ENCODE measurements around the gene SMIM20. TPM values are rescaled to one million over a fixed set of nuclear protein-coding genes. Genes with fewer than 3 reads are reported as not detected.
"Not testable (repeated sequence)": the region's sequence is repeated elsewhere in the genome, so short reads cannot be mapped to it uniquely, and the experiment has no call there.

SMIM20 gene
- total RNA-seq (10 to 100 TPM in 4 of 5 donors, not detected in 1; 19.4 to 85.3 (median 36.8) TPM), polyA plus RNA-seq (10 to 100 TPM; 43.8 to 85.1 (median 60.3) TPM)
- long read RNA-seq, donor 1, transcript SMIM20-201 (3 exons, 935 nt), result major isoform, 14 of 15 reads
- long read RNA-seq, donor 1, partial matches to known transcripts, result 0 of 15 reads
- long read RNA-seq, donor 1, other reads (novel, unspliced or antisense), result 0 of 15 reads
- long read RNA-seq, donor 2, transcript SMIM20-201 (3 exons, 935 nt), result major isoform, 22 of 22 reads
- long read RNA-seq, donor 2, partial matches to known transcripts, result 0 of 22 reads
- long read RNA-seq, donor 2, other reads (novel, unspliced or antisense), result 0 of 22 reads
- long read RNA-seq, donor 3, transcript SMIM20-201 (3 exons, 935 nt), result major isoform, 16 of 17 reads
- long read RNA-seq, donor 3, partial matches to known transcripts, result 0 of 17 reads
- long read RNA-seq, donor 3, other reads (novel, unspliced or antisense), result 0 of 17 reads
- long read RNA-seq, donor 4, result 0 reads
- long read RNA-seq, donor 5, transcript SMIM20-201 (3 exons, 935 nt), result major isoform, 24 of 24 reads
- long read RNA-seq, donor 5, partial matches to known transcripts, result 0 of 24 reads
- long read RNA-seq, donor 5, other reads (novel, unspliced or antisense), result 0 of 24 reads
- long read RNA-seq, donor 6, result 0 reads
- long read RNA-seq, donor 7, transcript SMIM20-201 (3 exons, 935 nt), result major isoform, 22 of 22 reads
- long read RNA-seq, donor 7, partial matches to known transcripts, result 0 of 22 reads
- long read RNA-seq, donor 7, other reads (novel, unspliced or antisense), result 0 of 22 reads
- long read RNA-seq, donor 8, transcript SMIM20-201 (3 exons, 935 nt), result major isoform, 32 of 38 reads
- long read RNA-seq, donor 8, partial matches to known transcripts, result 6 of 38 reads
- long read RNA-seq, donor 8, other reads (novel, unspliced or antisense), result 0 of 38 reads
- long read RNA-seq, donor 9, transcript SMIM20-201 (3 exons, 935 nt), result major isoform, 16 of 34 reads
- long read RNA-seq, donor 9, partial matches to known transcripts, result 15 of 34 reads
- long read RNA-seq, donor 9, other reads (novel, unspliced or antisense), result 0 of 34 reads
- long read RNA-seq, donor 10, transcript SMIM20-201 (3 exons, 935 nt), result major isoform, 13 of 13 reads
- long read RNA-seq, donor 10, partial matches to known transcripts, result 0 of 13 reads
- long read RNA-seq, donor 10, other reads (novel, unspliced or antisense), result 0 of 13 reads

DNA sequence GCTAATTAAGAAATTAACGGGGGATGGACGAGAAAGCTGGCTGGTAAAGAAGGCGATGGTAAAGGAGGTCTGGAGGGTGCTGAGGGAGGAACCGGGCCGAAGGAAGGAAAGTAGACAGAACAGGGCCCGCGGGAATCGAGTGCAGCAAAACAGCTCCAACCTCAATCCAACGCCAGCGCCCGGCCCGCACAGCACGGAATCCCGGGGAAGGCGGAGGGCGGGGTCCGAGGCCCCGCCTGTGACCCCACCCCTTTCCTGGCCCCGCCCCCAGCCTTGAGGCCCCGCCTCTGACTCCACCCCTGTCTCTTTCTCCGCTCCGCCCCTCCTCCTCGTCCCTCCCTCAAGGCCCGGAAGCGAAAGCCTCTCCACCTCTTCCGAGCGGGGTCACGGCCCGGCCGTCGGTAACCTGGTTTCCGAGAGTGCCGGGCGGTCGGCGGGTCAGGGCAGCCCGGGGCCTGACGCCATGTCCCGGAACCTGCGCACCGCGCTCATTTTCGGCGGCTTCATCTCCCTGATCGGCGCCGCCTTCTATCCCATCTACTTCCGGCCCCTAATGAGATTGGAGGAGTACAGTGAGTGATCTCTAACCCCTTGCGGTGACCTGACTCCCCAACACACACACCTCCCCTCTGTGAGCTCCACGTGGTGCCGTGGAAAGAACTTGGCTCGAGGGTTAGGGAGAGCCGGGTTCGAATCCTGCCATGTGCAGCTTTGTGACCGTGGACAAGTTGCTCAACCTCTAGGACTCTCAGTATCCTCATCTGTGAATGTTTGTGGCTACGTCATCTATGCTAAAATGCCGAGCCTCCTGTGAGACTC is at the start of gene SMIM20:
Gene SMIM20 (plus strand): TSS at position 370 of the 819 bp plus-strand sequence. CDS start 94 bp downstream, at position 464.
- peaks cover 0 to 4% (median 0%) of the 10 kb centered on the region in 4 donors for H3K36me3 ChIP-seq
- peak within 1 kb of the TSS; percentile 85 to 95 (median 92) for H3K27ac ChIP-seq
- intact Hi-C loops (cut with DNase I; ENCODE audit: low total_unique reads), result no loop called here
- WGBS, 5 donors, result 0 to 3% (median 1%) methylated on average over 42 to 57 of the region's 57 CpGs
- H3K27me3 ChIP-seq, result no peaks in the 10 kb centered on the region
- DNase-seq, result peak; percentile 92 to 96
- peak within 1 kb of the TSS; percentile 53 to 72 (median 66) for H3K4me3 ChIP-seq
- H3K4me1 ChIP-seq, result peaks cover 15 to 25% (median 20%) of the 10 kb centered on the region in 4 donors
- H3K9me3 ChIP-seq, result no peaks in the 10 kb centered on the region
- TF ChIP-seq EP300 (IDR thresholded peaks at IDR 0.05), result no peak
- peak in 1 of 4 donors; percentile 5 for TF ChIP-seq POLR2A (IDR thresholded peaks at IDR 0.05)
- TF ChIP-seq, protein P1, sequence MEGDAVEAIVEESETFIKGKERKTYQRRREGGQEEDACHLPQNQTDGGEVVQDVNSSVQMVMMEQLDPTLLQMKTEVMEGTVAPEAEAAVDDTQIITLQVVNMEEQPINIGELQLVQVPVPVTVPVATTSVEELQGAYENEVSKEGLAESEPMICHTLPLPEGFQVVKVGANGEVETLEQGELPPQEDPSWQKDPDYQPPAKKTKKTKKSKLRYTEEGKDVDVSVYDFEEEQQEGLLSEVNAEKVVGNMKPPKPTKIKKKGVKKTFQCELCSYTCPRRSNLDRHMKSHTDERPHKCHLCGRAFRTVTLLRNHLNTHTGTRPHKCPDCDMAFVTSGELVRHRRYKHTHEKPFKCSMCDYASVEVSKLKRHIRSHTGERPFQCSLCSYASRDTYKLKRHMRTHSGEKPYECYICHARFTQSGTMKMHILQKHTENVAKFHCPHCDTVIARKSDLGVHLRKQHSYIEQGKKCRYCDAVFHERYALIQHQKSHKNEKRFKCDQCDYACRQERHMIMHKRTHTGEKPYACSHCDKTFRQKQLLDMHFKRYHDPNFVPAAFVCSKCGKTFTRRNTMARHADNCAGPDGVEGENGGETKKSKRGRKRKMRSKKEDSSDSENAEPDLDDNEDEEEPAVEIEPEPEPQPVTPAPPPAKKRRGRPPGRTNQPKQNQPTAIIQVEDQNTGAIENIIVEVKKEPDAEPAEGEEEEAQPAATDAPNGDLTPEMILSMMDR (IDR thresholded peaks at IDR 0.05), result peak in 1 of 7 experiments; percentile 9
- TF ChIP-seq POLR2AphosphoS5 (IDR thresholded peaks at IDR 0.05), result peak; percentile 66 to 96 (median 88)

DNA sequence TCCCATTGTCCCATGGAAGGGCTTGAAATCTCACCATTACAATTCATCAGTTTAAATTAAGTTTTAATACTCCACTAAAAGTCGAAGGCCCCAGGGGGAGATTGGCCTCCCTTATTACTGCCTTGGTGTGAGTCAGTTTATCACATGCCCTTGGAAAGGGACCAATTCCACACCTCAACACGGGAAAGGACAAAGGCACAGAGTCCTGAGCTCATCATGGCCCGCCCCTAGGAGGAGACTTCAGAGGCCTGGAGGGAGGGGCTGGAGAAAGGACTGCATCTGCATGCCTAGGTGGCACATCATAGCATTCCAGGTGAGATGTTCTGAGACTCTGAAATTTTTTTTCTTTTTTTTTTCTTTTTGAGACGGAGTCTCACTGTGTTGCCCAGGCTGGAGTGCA is 48.4 kb upstream of the SMIM20 start:
- no peak overlapping the region for H3K4me3 ChIP-seq
- peak overlapping the region in 1 of 5 donors; percentile 82 for H3K27ac ChIP-seq
- 57 to 66% (median 60%) methylated on average over 4 of the region's 4 CpGs for WGBS, 5 donors
- no peaks in the 10 kb centered on the region for H3K36me3 ChIP-seq
- intact Hi-C loops (cut with DNase I; ENCODE audit: low total_unique reads), result no loop called here
- H3K9me3 ChIP-seq, result no peaks in the 10 kb centered on the region
- TF ChIP-seq POLR2AphosphoS5 (IDR thresholded peaks at IDR 0.05), result peak in 1 of 3 donors; percentile 64
- TF ChIP-seq, protein P1 (IDR thresholded peaks at IDR 0.05), result no peak
- DNase-seq, result peak; percentile 65 to 81
- peaks cover 10 to 38% (median 35%) of the 10 kb centered on the region in 4 donors for H3K4me1 ChIP-seq
- H3K27me3 ChIP-seq, result no peaks in the 10 kb centered on the region

DNA sequence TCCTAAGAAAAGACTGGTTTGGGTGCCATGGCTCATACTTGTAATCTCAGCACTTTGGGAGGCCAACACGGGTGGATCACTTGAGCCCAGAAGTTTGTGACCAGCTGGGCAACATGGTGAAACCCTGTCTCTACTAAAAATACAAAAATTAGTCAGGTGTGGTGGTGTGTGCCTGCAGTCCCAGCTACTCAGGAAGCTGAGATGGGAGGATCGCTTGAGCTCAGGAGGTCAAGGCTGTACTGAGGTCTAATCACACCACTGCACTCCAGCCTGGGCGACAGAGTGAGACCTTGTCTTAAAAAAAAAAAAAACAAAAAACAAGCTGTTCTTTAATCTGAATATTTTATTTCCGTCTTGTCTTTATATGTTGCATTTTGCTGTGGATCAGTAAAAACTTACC is 47.6 kb upstream of the SMIM20 start:
- H3K27me3 ChIP-seq; H3K9me3 ChIP-seq; H3K27ac ChIP-seq; intact Hi-C loops (cut with DNase I; ENCODE audit: low total_unique reads); H3K4me3 ChIP-seq; DNase-seq; H3K36me3 ChIP-seq: not testable (repeated sequence)
- peaks cover 5 to 30% (median 27%) of the 10 kb centered on the region in 4 donors for H3K4me1 ChIP-seq
- 92 to 95% (median 92%) methylated on average over 4 of the region's 4 CpGs for WGBS, 5 donors

DNA sequence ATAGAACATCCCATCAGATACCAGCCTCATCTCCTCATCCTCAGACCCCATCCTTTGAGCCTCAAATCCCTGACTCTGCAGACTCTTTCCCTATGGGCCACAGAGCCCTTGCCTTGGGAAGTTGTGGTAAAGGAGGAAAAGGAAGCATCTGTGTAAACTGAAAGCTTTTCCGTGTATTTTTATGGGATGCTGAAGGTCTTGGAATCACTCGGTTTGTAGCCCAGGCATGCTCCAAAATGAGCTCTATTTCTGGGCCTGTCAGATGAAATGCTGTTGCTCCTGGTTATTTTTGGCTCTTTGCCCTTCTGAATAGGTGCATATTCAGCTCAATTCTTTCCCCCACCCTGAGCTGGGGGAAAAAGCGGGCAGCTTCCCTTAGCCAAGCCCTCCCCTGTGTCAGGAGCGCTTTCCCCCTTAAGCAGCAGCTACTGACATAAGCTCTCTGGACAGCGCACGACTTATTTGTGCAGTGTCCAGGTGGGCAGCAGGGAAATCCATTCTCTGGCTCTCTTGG is 46.2 kb upstream of the SMIM20 start:
- H3K36me3 ChIP-seq, result no peaks in the 10 kb centered on the region
- no peak overlapping the region for H3K4me3 ChIP-seq
- H3K4me1 ChIP-seq, result peaks cover 5 to 24% (median 18%) of the 10 kb centered on the region in 4 donors
- intact Hi-C loops (cut with DNase I; ENCODE audit: low total_unique reads), result no loop called here
- 75 to 92% (median 86%) methylated on average over 6 of the region's 6 CpGs for WGBS, 5 donors
- H3K27ac ChIP-seq, result no peak overlapping the region
- H3K9me3 ChIP-seq, result no peaks in the 10 kb centered on the region
- DNase-seq, result no peak
- H3K27me3 ChIP-seq, result no peaks in the 10 kb centered on the region
- TF ChIP-seq POLR2AphosphoS5 (IDR thresholded peaks at IDR 0.05), result no peak
- TF ChIP-seq EP300 (IDR thresholded peaks at IDR 0.05), result no peak

Measured in stomach (tissue), 19 donors.